WTC11 (cell line): ENCODE measurements around the gene FAM234A. TPM values are rescaled to one million over a fixed set of nuclear protein-coding genes. Genes with fewer than 3 reads are reported as not detected.

Experiments
- ATAC-seq: fragments of 200-7000 bp; cut with Tn5 transposase; 2 replicates; pipeline ENCODE4 v1.10.0; 2021; ENCODE audit warnings: mild to moderate bottlenecking, moderate library complexity
- CTCF ChIA-PET: fragments of 300-600 bp; sonication (Branson Sonifier 250); formaldehyde crosslinking; loops from one replicate; lab custom pipeline; 2021; ENCODE audit warnings: antibody characterized with exemption; lab: Charles Lee
- POLR2A ChIA-PET: fragments of 350-600 bp; sonication (Branson Sonifier 250); formaldehyde crosslinking; loops from one replicate; lab custom pipeline; 2021; ENCODE audit warnings: antibody characterized with exemption; lab: Charles Lee
- DNase-seq: peaks from one replicate; pipeline ENCODE4 v3.0.0; 2021; ENCODE audit warnings: low spot score
- H3K27ac Mint-ChIP-seq: 2 replicates; pipeline ENCODE4 v1.8.0; 2021; ENCODE audit warnings: mixed read lengths
- H3K27me3 Mint-ChIP-seq: 2 replicates; pipeline ENCODE4 v1.8.0; 2021; ENCODE audit warnings: low read depth, mild to moderate bottlenecking, moderate library complexity, mixed read lengths
- H3K36me3 Mint-ChIP-seq: 2 replicates; pipeline ENCODE4 v1.8.0; 2021; ENCODE audit warnings: mixed read lengths
- H3K4me1 Mint-ChIP-seq: 2 replicates; pipeline ENCODE4 v1.8.0; 2022; ENCODE audit warnings: mixed read lengths
- H3K4me3 Mint-ChIP-seq: 2 replicates; pipeline ENCODE4 v1.8.0; 2021; ENCODE audit warnings: mild to moderate bottlenecking, moderate library complexity, mixed read lengths
- H3K9me3 Mint-ChIP-seq: 2 replicates; pipeline ENCODE4 v1.8.0; 2021; ENCODE audit warnings: mixed read lengths
- ARID4B ChIP-seq: sonication (generic); formaldehyde crosslinking; IDR thresholded peaks from 2 replicates; pipeline ENCODE4 v1.8.0; 2023; ENCODE audit warnings: missing genetic modification reagents, mild to moderate bottlenecking, borderline replicate concordance
- ATF2 ChIP-seq: sonication (generic); formaldehyde crosslinking; IDR thresholded peaks from 2 replicates; pipeline ENCODE4 v1.8.1; 2022; ENCODE audit warnings: low read depth, missing genetic modification reagents, borderline replicate concordance
- CREM ChIP-seq: sonication (generic); formaldehyde crosslinking; IDR thresholded peaks from 2 replicates; pipeline ENCODE4 v1.8.1; 2022; ENCODE audit warnings: mild to moderate bottlenecking, missing genetic modification reagents, moderate library complexity
- EMX1 ChIP-seq: fragments of 250-450 bp; sonication (Bioruptor Pico); IDR thresholded peaks from 2 replicates; pipeline ENCODE4 v1.8.0; 2021; ENCODE audit warnings: mild to moderate bottlenecking
- FOXJ3 ChIP-seq: sonication (generic); formaldehyde crosslinking; IDR thresholded peaks from 2 replicates; pipeline ENCODE4 v1.9.0; 2021; ENCODE audit warnings: missing genetic modification reagents, mild to moderate bottlenecking, borderline replicate concordance
- IRF2 ChIP-seq: sonication (generic); formaldehyde crosslinking; IDR thresholded peaks from 2 replicates; pipeline ENCODE4 v1.8.0; 2022; ENCODE audit warnings: low read depth, missing genetic modification reagents, borderline replicate concordance
- JUN ChIP-seq: sonication (generic); formaldehyde crosslinking; IDR thresholded peaks from 2 replicates; pipeline ENCODE4 v1.8.0; 2023; ENCODE audit warnings: mild to moderate bottlenecking, missing genetic modification reagents
- KAT7 ChIP-seq: sonication (generic); formaldehyde crosslinking; IDR thresholded peaks from 2 replicates; pipeline ENCODE4 v1.8.1; 2023; ENCODE audit warnings: missing genetic modification reagents, mild to moderate bottlenecking, borderline replicate concordance
- NR1H2 ChIP-seq: sonication (generic); formaldehyde crosslinking; IDR thresholded peaks from 2 replicates; pipeline ENCODE4 v1.9.0; 2021; ENCODE audit warnings: mild to moderate bottlenecking, moderate library complexity, missing genetic modification reagents
- NR2C2 ChIP-seq: sonication (generic); formaldehyde crosslinking; IDR thresholded peaks from 2 replicates; pipeline ENCODE4 v1.8.0; 2022; ENCODE audit warnings: mild to moderate bottlenecking, missing genetic modification reagents
- STAT6 ChIP-seq: sonication (generic); formaldehyde crosslinking; conservative IDR thresholded peaks from 2 replicates; pipeline ENCODE4 v1.8.1; 2023; ENCODE audit warnings: mild to moderate bottlenecking, low read depth, missing genetic modification reagents, moderate library complexity
- TP53 ChIP-seq: sonication (generic); formaldehyde crosslinking; IDR thresholded peaks from 2 replicates; pipeline ENCODE4 v1.8.1; 2023; ENCODE audit warnings: mild to moderate bottlenecking, missing genetic modification reagents
- ZBTB43 ChIP-seq: sonication (generic); formaldehyde crosslinking; IDR thresholded peaks from 2 replicates; pipeline ENCODE4 v1.8.1; 2023; ENCODE audit warnings: mild to moderate bottlenecking, missing genetic modification reagents
- ZMAT4 ChIP-seq: fragments of 250-450 bp; sonication (Bioruptor Pico); IDR thresholded peaks from 2 replicates; pipeline ENCODE4 v1.9.0; 2021; ENCODE audit warnings: mild to moderate bottlenecking
- ZNF263 ChIP-seq: sonication (generic); formaldehyde crosslinking; IDR thresholded peaks from 2 replicates; pipeline ENCODE4 v1.8.1; 2022; ENCODE audit warnings: low read depth, mild to moderate bottlenecking, moderate library complexity, missing genetic modification reagents
- ZNF396 ChIP-seq: fragments of 250-450 bp; sonication (Bioruptor Pico); IDR thresholded peaks from 2 replicates; pipeline ENCODE4 v1.8.0; 2021; ENCODE audit warnings: mild to moderate bottlenecking, moderate library complexity, borderline replicate concordance
- ZNF423 ChIP-seq: fragments of 250-450 bp; sonication (Bioruptor Pico); IDR thresholded peaks from 2 replicates; pipeline ENCODE4 v2.1.2; 2022; ENCODE audit warnings: mild to moderate bottlenecking, moderate library complexity
- ZSCAN18 ChIP-seq: fragments of 250-450 bp; sonication (Bioruptor Pico); IDR thresholded peaks from 2 replicates; pipeline ENCODE4 v2.1.2; 2022; ENCODE audit warnings: mild to moderate bottlenecking, moderate library complexity
- total RNA-seq: library from RNA; stranded (reverse); gene quantifications from 3 replicates; pipeline ENCODE4 v1.2.3, GENCODE V29; 2021

The FAM234A gene
- total RNA-seq, 1 experiment from 2014 or later, result 115 TPM

- H3K4me3 Mint-ChIP-seq, result no peak overlapping the region
- no peak for ATAC-seq
Observed at GRCh38 chr16:242281-242680, 7.7 kb downstream of the FAM234A start.

More at GRCh38 chr16:242281-242680, 7.7 kb downstream of the FAM234A start:
- no peaks in the 10 kb centered on the region for H3K9me3 Mint-ChIP-seq
- POLR2A ChIA-PET, result interaction anchor here (0.7 kb wide), 1 partner anchor 116 kb away, joined by 4 read pairs; no protein-coding TSS in a partner anchor
- peaks cover 3% of the 10 kb centered on the region for H3K36me3 Mint-ChIP-seq
- no peaks in the 10 kb centered on the region for H3K4me1 Mint-ChIP-seq
- H3K27me3 Mint-ChIP-seq, result no peaks in the 10 kb centered on the region
- H3K27ac Mint-ChIP-seq, result peak overlapping the region; percentile 60
- DNase-seq, result no peak
- TF ChIP-seq IRF2 (CRISPR knock-in tag) (no peak), NR1H2 (CRISPR knock-in tag) (no peak), FOXJ3 (CRISPR knock-in tag) (no peak), TP53 (CRISPR knock-in tag) (no peak), KAT7 (CRISPR knock-in tag) (no peak), EMX1 (CRISPR knock-in tag) (no peak), ARID4B (CRISPR knock-in tag) (no peak), ZBTB43 (no peak), ZNF263 (CRISPR knock-in tag) (no peak), ZMAT4 (no peak), ZSCAN18 (CRISPR knock-in tag) (no peak), ZNF396 (CRISPR knock-in tag) (no peak), NR2C2 (CRISPR knock-in tag) (no peak), ZNF423 (CRISPR knock-in tag) (no peak), STAT6 (CRISPR knock-in tag) (no peak), ATF2 (CRISPR knock-in tag) (no peak), CREM (CRISPR knock-in tag) (no peak), JUN (CRISPR knock-in tag) (no peak)
- TF ChIP-seq, all 79 proteins: peak for 0
- CTCF ChIA-PET, result interaction anchor here (1.2 kb wide), 1 partner anchor 120 kb away, joined by 3 read pairs; no protein-coding TSS in a partner anchor
